Skeletal muscle cell (primary cell): Measurements from ENCODE around the gene ZFYVE27.

Experiments
- DNase-seq: peaks from one replicate; pipeline ENCODE4 v3.0.0-alpha.2; 2010; ENCODE audit warnings: low read depth
- H3K4me3 ChIP-seq: 2 replicates; pipeline ENCODE4 v1.5.1; 2011; ENCODE audit warnings: low read depth, mild to moderate bottlenecking, control low read depth, low read length, moderate library complexity

ZFYVE27 gene

DNA sequence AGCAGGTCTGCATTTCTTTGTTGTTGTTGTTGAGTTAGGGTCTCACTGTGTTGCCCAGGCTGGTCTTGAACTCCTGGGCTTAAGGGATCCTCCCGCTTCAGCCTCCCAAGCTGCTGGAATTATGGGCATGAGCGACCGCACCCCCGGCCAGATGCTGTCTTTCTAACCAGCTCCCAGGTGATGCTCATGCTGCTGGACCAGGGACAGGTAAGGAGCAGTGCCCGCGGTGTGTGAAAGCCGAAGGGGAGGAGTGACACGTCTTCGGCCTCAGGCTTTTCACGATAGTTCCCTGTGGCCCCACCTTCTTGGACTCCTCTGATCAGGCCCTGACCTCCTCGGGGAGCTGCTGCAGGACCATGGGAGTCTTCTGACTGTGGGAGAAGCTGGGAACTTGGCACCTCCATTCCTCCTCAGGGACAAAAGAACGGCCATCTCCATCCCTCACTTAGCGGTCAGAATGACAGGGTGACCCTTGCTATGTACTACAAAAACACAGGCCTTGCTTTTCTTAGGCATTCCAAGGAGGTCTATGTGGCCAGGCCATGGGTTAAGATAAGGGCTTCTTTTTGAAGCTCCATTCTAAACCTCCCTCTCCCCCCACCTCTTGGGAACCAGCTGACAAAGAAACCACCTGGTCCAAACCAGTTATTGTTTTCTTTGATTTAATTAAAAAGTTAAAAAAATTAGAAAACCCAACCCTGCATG lies 29.3 kb downstream of the ZFYVE27 start:
- DNase-seq: no peak
- no peak overlapping the region for H3K4me3 ChIP-seq

DNA sequence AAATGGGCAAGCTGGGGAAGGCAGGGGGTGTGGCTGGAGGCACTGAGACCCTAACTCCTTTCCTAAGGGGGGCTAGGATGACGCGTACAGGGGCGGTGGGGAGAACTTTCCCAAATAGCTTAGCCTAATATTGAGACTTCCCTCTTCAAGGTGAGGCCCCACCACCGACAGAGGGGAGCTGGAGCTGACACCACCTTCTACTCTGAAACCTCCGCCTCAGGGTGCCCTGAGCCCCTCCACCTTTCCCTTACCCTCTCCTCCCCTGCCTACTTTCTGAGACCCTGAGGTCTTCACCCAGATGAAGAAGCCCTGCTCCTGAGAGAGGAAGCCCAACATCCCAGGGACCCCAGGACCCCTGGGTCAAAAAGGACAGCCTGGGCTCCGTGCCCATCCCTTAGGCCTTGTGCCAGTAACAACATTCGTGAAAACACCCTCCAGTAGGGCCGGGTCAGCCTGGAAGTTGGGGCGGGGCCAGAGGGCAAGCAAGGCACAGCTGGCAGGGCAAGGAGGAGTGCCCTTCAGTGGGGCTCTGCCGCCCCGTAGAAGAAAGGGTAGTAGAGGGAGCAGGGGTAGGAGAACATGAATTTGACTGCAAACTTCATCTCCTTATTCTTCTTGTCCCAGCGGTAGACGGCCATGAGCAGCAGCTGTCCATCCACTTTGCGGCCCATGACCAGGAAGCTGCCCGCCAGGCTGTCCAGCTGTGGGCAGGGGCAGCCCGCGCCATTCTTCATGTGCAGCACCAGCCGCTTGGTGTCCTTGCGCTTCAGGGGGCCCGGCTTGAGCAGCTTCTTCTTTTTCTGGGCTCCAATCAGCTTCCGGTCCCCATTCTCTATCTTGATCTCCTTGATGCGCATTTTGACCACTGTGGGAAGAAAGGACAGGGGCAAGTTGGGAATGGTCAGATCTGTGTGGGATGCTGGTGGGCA lies 30.3 kb downstream of the ZFYVE27 start:
- no peak for DNase-seq
- H3K4me3 ChIP-seq: no peak overlapping the region

DNA sequence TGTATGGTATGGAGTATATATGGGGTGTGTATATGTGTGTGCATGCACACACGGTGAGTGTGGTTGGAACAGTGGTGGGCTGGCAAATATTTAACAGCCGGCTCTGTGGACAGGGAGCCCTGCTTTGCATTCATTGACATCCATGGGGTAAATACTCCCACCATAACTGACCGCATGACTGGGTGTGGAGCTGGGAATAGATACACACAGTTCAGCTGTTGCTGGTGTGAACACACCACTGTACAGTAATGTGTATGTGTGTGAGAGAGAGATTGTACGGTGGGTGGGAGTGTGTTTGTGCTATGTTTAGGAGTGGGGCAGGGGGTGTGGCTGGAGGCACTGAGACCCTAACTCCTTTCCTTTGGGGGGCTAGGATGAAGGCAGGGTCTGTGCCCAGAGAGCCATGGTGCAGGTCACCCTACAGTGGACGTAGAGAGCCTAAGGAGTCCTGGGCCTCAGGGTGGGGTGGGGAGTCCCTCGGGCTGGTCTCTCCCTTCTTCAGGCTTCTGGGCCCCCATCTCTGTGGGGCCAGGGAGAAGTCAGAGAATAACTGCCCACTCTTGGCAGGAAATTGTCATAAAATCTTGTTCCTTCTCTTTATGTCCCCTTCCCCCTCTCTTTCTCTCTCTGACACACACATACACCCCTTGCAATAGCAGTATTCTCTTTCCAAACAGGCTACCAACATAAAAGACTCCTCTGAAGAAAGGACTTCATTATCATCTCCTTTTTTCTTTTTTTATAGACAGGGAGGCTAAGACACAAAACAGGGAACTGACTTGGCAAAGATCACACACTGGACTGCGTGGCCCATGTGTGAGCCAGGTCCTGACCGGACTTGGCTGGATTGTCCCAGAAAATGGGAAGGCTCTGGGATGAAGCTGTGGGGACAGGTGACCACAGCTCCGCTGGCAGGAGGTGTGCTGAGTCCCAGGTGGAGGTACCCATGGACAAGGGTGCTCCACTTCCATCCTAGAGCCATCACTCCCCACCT lies 31.7 kb downstream of the ZFYVE27 start:
- no peak for DNase-seq
- H3K4me3 ChIP-seq: no peak overlapping the region

DNA sequence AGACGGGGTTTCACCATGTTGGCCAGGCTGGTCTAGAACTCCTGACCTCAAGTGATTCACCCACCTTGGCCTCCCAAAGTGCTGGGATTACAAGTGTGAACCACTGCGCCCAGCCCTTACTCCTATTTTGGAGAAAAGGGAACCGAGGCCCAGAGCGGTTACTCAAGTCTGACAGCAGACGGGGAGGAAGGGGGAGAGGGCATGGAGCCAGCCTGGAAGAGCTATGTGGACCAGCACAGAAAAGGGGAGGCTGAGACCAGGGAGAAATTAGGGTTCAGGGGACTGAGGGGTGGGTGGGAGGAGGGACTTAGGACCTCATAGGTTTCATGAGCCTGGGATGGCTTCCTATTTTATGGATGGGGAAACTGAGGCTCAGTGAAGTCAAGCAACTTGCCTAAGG lies 33.3 kb downstream of the ZFYVE27 start:
- DNase-seq: no peak
- peak overlapping the region; percentile 46 for H3K4me3 ChIP-seq

DNA sequence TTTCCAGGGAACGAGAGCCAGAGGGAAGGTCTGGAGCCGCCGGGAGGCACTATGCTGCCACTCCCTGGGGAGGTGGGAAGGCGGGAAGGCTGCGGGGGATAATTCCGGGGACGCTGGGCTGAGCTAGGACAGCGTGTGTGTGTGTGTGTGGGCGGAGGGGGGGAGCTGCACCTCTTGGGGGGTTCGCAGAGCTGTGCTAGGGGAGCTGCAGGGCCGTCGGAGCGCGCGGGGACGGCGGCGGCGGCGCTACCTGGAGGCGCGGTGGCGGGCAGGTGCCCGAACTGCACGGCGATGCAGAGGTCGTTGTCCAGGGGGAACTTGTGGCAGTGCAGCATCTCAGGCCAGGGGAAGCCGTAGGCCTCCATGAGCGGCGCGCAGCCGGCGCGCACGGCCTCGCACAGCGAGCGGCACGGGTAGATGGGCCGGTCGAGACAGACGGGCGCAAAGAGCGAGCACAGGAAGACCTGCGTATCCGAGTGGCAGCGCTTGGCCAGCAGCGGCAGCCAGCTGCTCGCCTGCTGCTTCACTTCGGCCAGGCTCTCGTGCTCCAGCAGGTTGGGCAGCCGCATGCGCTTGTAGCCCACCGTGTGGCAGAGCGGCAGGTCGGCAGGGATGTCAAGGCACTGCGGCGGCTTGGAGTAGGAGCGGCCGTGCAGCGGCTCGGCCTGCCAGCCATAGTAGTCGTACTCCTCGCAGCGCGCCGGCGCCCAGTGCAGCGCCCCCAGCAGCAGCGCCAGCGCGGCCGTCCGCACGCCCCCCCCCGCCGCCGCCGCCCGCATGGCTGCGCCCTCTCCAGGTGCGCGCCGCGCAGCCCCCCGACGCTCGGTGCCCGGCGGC lies 34.3 kb downstream of the ZFYVE27 start:
- peak overlapping the region; percentile 46 for H3K4me3 ChIP-seq
- no peak for DNase-seq

DNA sequence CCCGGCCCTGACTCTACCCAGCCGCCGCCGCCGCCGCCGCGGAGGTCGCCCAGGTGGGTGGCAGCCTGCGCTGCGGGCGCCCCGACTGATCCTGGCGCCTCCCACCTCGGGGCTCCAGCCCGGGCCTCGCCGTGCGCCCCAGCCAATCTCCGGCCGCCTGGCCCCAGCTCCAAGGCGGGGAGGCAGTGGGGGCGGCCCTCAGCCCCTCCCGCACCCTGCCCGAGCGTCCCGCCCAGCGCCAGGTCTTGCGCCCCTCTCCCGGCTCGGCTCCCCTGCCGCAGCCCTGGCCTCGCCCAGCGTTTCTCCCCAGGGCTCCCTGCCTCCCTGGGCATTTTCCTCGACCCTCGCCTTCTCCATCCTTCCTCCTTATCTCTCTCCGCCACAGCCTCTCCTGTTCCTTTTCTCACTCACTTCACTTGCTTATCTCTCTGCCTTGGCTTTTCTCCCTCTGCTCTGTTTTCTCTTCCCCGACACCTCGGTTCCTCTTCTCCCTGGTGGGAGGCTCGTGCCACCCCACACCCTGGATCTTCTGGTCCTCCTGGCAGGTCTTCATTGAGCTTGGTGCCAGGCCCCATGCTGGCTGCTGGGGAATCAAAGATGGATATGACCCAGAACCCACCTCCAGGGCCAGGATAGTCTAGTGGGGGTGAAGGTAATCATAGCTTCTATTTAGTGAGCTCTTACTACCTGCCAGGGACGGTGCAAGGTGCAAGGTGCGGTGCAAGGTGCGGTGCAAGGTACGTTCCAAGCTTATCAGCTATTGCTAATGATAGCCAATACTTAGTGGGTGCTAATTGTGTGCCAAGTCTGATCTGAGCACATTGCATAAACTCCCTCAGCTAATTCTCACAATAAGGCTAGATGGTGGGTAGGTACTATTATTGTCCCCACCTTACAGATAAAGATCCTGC lies 35.2 kb downstream of the ZFYVE27 start, which contains the start of gene SFRP5:
TSS of gene SFRP5 (minus strand) at position 87 of the 911 bp plus-strand sequence. CDS start 166 bp downstream, outside the sequence.
- DNase-seq: no peak
- H3K4me3 ChIP-seq: peak within 1 kb of the TSS; percentile 46

DNA sequence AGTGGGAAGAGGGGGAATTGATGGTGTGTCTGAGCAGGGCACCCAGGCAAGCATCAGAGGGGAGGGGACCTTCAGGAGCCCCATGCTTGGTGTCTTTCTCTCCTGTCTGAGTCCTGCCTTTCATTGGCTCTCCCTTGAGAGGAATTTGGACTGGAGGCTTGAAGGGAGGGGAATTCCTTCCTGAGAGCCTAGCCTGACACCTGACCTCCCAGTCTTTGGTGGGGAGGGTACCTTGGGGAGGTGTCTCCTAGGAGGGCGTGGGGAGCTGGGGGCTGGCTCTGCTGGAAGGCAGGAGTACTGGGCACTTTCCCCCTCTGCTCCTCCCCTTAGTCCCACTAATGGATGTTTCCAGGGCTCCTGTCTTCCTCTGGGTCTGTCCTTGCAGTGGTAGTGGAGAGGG lies 36.2 kb downstream of the ZFYVE27 start:
- no peak for DNase-seq

DNA sequence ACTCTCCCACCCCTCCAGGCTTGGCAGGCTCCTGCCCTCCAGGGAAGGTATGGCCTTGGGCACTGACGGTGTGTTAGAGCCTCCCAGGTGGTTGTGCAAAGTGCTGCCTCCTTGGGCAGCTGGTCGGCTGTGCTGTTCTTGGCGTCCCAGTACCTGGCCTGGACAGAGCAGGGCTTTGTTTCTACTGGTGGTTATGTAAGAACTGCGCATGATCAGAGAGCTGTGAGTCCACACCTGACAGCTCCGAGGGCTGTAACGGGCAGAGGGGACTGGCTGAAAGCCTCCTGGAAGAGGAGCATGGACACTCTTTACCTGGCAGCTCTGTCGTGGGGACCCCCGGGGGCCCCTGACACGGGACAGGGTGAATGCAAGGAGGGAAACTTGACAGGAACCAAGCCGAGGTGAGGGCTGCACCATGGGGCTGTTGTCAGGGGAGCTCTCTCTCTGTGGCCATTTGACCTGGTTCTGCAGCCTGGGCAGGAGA lies 37.9 kb downstream of the ZFYVE27 start:
- H3K4me3 ChIP-seq: no peak overlapping the region
- DNase-seq: no peak

More for the DNA sequence above, 36.2 kb downstream of the ZFYVE27 start:
- no peak overlapping the region for H3K4me3 ChIP-seq

DNA sequence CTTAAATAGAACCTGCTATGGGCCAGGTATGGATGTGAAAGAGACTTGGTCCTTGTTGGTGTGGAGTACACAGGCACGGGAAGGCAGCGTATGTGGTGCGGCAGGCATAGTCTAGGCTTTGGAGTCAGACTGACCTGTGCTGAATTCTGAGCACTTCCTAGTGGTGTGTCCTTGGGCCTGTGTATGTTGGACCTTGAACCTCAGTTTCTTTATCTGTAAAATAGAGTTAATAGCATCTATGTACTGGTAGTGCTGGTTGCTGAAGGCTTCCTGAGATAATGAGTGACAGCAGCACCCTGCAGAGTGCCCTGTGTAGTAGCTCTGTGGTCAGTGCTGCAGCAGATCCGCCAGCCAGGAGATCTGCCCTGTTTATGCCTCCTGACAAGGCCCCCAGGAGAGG lies 40.2 kb downstream of the ZFYVE27 start:
- H3K4me3 ChIP-seq: no peak overlapping the region
- no peak for DNase-seq

DNA sequence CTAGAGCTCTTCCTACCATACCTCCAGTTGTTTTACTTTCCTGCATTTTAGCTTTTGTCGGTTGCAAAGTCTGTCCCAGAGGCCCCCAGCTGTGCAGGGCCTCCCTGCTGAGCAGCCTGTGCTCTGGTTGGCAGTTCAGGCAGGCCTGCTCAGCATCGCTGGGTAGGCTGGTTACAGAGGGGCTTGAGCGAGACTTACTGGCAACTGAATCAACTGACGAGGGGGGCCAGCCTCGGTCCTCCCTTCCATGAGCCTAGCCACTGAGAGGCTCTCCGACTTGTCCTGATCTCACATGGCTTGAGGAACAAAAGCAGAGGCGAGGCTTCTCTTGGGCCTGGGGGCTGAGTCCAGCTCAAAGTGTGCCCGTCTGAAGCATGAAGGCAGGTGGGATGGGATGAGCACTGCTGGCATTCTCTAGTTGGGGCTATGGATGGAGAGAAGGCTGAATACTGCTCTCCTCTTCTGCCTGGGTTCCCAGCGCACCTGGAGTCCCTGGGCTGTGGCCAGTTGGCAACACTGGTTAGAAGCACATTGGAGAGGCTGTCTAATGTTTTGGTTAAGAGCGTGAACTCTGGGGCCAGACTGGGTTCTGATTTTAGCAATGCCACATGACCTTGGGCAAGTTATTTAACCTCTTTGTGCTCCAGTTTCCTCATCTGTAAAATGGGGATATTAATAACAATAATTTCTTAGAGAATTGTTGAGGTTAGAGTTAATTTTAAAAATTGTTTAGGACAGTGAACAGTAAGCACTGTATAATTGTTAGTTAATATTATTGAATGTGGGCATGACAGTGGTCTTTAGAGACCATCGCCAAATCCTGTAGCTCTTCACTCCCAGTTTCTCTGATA lies 41.7 kb downstream of the ZFYVE27 start:
- H3K4me3 ChIP-seq: no peak overlapping the region
- DNase-seq: no peak

DNA sequence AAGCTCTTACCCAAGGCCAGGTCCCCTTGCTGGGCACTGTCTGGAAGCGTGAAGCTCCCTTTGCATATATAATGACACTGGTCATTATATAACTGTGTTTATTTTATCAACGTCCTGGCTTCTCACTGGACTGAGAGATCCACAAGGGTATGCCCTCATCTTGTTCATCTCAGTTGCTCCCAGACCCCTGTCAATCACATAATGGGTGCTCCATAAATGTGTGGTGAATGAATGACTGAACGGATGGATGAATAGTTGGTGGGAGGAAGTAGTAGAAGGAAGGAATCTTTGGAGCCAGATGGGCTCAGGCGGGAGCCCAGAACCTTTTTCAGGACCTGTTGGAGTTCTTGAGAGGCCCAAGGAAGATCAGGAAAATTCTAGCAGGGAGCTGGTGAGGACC lies 42.6 kb downstream of the ZFYVE27 start:
- DNase-seq: no peak
- H3K4me3 ChIP-seq: no peak overlapping the region

DNA sequence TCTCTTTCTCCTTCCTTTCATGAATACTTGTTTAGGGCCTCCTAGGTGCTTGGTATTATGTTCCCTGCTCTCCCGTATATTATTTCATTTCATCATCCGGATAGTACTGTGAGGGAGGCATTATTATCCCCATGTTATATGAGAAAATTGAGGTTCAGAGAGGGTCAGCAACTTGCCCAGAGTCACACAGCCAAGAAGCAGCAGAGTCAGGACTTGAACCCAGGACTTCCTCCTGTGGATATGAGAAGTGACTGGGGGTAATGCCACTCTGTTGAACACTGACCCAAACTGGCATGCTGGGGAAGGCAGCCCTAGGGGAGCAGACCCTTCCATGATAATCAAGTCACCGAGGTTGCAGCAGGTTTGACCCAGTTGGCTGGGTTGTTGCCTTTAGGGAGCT lies 43.0 kb downstream of the ZFYVE27 start:
- no peak overlapping the region for H3K4me3 ChIP-seq
- no peak for DNase-seq

DNA sequence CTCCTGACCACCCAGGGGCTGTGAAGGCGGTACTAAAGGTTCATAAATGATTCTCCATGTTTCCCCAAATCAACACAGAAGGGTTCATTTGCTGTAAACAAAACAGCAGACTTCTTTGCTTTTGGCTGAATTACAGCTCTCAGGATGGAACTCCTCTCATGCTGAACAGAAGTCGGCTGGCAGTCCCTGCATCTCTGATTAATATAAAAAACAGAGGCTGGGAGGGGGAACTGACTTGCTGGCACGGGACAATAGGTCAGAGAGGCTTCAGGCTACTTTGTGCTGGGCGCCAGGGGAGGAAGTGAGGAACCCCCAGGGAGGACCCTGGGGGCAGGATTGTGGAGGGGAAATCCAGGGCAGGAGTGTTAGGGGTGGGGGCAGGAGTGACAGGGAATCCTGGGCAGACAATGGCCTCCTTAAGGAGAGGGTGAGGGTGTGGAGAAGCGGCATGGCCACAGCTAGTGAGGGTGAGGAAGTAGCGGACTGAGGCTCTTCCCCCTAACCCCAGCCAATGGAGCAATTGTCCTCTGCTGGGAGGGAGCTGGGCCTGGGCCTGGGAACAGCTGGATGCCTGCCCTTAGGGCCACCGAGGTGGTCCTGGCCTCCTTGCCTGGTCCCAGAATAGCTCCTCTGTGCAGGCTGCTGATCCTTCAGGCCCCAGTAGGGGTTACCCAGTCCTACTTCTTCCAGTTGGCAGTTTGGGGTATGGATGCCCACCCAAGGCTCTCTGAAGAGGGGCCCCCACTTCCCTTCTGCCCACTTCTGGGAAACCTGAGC lies 44.1 kb downstream of the ZFYVE27 start:
- H3K4me3 ChIP-seq: no peak overlapping the region
- no peak for DNase-seq

DNA sequence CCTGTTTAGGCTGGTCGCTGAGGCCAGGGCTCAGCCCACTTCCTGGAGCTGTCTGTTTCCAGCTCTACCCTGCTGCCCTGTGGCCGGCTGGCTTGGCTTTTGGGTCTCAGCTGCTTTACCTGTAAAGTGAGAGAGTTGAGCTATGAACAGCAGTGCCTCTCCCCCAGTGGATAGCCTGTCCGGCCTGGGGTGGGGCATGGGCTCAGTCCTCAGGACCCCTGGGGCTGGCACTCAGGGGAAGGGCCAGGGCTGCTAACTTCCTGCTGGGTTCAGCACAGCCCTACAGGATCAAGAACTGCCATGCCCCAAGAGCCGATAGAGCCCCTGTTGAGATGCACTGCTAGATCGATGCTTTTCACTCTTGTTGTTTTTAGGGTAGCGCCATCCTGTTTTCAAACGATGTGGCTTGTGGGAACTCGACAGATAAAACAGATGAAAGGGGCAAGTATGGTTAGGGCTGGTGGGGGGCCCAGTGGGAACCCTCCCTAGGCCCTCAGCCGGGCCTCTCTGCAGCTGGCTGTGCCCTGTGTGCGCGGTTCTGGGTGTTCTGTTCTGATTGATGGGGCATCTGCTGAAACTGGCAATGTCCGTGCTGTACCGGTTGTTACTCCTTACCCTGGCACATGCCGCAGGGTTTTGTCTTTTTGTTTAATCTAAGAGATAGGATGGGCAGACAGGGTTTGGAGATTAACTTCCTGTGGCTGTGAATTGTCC lies 44.8 kb downstream of the ZFYVE27 start:
- no peak overlapping the region for H3K4me3 ChIP-seq
- DNase-seq: no peak

DNA sequence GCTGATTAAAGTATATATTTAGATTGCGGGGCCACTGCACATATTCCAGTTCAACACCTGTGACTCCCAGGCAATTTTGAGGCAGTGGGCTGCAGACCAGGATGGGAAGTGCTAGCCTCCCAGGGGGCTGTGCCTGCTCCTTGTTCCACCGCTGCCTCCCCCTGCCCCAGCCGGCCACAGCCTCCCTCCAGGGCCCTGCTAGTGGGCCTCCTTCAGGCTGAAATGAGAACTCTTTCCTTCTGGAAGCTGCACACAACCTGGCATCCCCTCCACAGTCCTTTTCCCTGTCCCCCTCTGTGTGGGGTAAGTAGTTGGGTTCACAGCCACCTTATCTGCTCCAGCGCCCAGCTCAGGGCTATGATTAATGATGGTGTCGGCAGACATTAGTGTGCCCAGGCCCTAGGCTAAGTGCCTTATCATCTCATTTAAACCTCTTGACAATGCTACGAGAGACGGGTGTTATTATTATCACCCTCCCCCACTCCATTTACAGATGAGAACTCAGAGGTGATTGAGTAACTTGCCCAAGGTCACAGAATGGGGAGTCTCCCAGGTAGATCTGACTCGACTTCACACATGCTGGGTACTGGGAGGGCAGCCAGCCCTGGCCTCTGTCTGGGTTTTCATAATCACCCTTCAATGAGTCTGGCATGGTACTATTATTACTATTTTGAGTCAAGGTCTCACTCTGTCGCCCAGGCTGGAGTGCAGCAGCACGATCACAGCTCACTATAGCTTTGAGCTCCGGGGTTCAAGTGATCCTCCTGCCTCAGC lies 45.7 kb downstream of the ZFYVE27 start:
- H3K4me3 ChIP-seq: no peak overlapping the region
- DNase-seq: no peak
